ENCODE results near the gene TMOD2.
"Not testable (repeated sequence)": the region's sequence is repeated elsewhere in the genome, so short reads cannot be mapped to it uniquely, and the experiment has no call there.

The TMOD2 gene

DNA sequence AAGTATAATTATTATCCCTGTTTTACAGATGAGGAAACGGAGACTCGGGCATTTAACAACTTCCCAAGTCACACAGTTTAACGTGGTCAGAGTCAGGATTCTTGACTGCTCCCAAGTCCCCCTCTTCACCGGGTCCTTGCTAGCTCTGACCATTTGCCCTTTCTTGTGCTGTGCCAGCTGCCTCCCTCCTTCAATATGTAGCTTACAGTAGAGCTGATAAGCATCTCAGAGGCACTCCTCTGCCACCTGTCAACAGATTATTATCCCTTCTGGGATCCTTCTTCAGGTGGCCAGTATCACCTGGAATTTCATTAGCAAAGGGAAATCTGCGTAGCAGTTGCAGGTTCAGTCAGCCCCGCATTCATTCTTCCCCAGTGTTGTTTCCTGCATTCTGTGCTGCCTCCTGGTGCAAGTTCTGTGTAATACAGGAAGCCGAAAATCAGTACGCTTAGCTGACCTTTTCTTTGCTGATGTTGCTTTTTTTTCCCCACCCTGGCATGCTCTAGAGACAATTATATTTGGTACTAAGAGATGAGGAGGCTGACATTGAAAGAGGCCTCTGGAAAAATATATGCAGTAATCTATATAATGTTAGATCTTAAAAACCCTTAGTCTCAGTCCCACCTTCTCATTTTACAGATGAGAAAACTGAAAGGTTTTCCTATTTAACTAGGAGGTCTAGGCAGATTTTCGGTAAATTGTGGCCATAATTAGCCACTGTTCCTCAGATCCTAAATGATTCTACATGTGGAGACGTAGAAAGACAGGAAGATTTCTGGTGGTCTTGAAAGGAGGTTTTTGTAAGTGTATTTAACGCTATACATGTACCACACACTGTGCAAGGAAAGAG lies 24.8 kb downstream of the TMOD2 start:
- peak in 1 of 2 experiments; percentile 14 for DNase-seq

DNA sequence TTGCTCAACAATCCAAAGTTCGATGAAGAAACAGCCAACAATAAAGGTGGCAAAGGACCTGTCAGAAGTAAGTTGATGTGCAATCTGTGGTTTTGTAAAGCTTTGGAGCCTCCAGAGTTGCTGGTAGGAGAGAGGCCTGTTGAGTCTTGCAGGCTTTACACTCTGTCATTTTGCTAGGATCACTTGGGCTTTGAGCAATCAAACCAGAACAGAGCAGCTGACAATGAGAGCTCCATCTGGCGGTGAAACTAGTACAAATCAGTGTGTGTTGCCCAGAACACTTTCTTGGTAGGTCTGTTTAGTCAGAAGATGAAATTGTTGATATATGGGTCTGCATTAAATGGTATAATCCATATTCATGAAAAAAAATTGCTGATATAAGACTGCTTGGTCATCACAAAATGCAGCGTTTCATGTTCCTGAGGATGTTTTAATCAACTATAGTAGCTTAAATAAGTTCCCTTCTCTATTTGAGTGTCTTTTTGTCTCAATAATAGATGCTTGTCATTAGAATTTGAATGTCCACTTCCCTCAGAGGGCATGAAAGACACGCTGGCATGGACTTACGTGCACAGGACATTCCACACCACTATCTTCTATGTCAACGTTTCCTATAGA lies 25.7 kb downstream of the TMOD2 start:
- DNase-seq: peak in 1 of 2 experiments; percentile 71

GRCh38 chr15:51780636-51781035 lies 29.2 kb downstream of the TMOD2 start:
- DNase-seq: no peak

DNA sequence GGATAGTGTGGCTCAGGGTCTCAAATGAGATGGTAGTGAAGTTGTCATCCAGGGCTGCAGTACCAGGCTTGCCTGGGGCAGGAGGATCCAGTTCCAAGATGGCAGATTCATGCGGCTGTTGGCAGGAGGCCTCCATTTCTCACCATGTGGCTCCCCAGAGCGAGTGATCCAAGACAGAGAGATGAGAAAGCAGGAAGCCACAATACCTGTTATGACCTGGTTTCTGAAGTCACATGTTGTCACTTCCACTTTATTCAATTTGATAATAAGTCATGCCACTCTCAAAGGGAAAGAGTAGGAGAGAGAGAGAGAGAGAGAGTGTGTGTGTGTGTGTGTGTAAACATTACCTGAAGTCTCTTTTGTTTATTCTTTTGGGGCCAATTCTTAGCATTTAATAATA lies 30.1 kb downstream of the TMOD2 start:
- no peak for DNase-seq

GRCh38 chr15:51782357-51782896 lies 31.0 kb downstream of the TMOD2 start:
- no peak for DNase-seq

- no peak for DNase-seq
Measured at GRCh38 chr15:51783967-51784366, 32.6 kb downstream of the TMOD2 start.

GRCh38 chr15:51787130-51787529 lies 35.7 kb downstream of the TMOD2 start:
- DNase-seq: not testable (repeated sequence)

DNA sequence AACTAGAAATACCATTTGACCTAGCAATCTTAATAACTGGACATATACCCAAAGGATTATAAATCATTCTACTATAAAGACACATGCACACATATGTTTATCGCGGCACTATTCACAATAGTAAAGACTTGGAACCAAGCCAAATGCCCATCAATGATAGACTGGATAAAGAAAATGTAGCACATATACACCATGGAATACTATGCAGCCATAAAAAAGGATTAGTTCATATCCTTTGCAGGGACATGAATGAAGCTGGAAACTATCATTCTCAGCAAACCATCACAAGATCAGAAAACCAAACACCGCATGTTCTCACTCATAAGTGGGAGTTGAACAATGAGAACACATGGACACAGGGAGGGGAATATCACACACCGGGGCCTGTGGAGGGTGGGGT lies 41.1 kb downstream of the TMOD2 start:
- not testable (repeated sequence) for DNase-seq

- DNase-seq: no peak
Measured at GRCh38 chr15:51793521-51794305, 42.3 kb downstream of the TMOD2 start.

- DNase-seq: no peak
Measured at GRCh38 chr15:51796847-51797401, 45.5 kb downstream of the TMOD2 start.

- no peak for DNase-seq
Measured at GRCh38 chr15:51798281-51798680, 46.9 kb downstream of the TMOD2 start.

DNA sequence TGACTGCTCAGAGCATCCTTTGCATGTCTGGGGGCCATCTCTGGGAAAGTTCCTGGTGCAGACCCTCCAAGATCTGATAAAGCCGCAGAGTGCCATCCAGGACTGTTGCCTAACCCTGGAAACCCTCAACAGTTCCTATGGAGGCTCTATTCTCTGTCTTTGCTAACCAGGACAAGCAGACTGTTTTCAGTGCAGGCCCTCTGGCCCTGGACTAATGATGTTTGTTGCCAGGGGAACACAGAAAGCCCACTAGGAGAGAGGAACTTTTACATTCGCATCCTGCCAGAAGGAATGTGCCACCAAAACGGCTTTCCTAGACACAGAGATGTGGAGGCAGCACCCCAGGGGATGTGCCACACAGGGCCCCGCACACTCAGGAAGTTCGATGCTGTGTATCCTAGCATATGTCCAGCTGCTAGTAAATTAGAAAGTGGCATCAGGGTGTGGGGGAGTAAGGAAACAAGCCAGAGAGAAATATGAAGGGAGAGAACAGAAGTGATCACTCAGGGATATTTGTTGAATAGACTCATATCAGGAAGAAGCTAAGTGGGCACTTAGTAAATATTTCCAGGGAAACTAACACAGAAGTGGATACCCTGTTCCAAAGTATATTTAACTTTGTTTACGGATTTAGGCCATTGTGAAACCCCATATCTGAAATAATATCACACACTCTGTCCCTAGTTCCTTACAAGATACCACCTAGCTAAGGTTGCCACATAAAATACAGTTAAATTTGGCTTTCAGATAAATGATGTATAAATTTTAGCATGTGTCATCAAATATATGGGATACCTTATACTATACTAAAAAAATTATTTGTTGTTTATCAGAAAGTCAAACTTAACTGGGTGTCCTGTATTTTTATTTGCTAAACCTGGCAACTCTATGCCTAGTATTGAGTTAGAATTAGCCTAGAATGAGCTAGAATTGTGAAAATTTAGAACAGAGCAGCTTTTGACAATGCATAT lies 48.2 kb downstream of the TMOD2 start:
- DNase-seq: no peak

DNA sequence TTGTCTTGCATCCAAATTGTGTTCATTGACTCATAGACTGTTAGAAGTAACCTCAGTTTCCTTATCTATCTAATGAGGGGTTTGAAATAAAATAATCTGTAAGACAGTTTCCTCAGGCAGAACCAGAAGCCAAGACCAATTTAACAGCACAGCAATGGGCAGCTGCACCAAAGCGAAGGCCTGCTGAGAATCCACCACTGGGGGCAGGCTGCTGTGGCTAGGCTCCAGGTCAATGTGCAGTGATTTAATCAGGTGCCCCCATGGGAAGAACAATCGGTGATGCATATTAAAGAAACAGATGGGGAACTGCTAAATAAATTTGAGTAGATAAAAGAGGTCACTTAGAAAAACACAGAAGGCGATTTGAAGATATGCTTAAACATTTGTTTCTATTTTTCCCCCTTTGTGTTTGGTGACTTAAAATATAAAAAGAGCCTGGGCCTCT lies 50.0 kb downstream of the TMOD2 start:
- DNase-seq: peak in 1 of 2 experiments; percentile 4

DNA sequence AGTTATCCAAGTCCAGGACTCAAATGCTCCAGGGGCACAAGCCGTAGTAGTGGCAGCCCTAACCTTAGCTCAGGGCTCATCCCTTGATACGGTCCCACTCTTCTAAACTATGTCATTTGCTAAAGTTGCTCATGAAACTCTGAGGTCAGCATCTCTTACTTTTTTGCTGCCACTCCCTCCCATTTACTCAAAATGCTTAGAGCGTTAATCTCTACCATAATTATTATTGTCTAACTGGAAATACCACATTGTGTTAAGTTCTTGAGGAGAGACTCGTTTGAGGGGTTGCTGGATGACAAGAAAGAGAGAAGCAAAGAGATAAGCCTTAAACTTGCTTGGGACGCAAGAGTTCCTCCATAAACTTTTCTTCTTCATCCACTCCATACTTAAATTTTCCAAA lies 51.2 kb downstream of the TMOD2 start:
- no peak for DNase-seq

- no peak for DNase-seq
Measured at GRCh38 chr15:51803965-51804364, 52.6 kb downstream of the TMOD2 start.

GRCh38 chr15:51806123-51806522 lies 54.7 kb downstream of the TMOD2 start:
- DNase-seq: no peak

DNA sequence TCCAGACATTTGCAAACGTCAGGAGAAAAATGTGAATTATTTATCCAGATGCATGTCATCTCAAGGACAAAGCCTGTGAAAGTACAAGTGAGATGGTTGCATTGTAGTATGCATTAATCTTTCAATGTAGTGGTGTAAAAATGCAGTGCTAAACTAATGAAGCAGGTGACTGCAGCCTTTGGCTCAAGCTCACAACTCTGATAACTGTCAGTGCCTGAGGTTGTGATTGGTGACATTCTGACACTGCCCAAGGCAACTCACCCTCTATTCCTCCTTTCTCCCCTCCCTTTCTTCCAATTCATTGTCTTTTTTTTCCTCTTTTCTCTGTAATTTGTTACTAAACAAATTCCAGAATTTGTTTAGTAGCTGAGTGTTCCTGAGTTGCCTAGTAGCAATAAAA lies 58.1 kb downstream of the TMOD2 start:
- DNase-seq: no peak

DNA sequence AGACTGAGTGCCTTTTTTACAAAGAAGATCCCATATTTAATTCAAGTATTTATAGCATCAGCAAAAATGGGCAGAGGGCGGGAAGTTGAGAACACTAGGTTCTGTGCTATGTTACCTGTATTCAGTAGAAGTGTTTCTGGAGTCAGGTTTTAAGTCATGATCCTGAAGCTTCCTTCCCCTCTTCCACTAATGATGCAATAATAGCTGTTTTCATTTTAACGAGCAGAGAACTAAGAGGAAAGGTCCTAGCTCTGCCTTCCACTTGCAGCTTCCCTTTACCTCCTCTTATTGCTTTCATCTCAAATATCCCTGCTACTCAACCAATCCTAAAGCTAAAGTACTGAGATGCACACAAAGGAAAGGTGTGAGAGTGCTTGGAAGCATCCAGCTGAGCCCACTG lies 61.2 kb downstream of the TMOD2 start:
- DNase-seq: no peak

DNA sequence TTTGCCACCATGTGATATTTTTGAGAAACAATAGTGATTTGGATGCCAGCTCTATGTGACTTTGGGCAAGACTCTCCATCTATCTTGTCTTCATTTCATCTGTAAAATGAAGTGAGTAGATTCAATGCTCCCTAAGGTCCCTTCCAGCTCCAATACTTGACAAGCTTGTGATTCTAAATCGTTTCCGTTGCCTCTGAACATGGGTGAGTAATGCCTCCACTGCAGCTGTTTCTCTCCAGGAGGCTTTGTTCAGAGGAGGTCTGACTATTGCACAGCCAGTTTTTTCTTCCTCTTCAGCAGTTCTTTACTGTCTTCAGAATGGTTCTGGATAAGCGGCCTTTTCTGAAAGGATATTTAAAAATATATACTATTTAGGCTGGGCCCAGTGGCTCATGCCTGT lies 63.2 kb downstream of the TMOD2 start:
- DNase-seq: no peak

DNA sequence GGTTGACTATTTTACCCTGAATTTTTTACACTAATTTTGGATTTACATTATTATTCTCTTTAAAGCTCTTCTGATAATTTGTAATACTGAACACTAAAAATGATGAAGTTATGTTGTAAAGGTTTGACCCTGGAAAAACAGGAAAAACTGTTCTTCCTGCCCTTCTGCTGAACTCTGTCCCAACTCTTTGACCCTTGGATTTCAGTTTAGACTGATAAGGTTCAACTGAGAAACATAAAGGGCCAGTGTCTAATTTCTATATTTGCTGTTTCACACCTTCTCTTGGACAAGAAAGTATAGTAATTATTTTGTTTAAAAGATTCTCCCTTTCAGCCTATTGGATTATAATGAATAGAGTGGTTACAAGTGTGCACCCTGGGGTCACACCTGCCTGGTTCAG lies 65.2 kb downstream of the TMOD2 start:
- DNase-seq: no peak

- no peak for DNase-seq
Measured at GRCh38 chr15:51818150-51818549, 66.8 kb downstream of the TMOD2 start.

GRCh38 chr15:51825698-51826097 lies 74.3 kb downstream of the TMOD2 start:
- DNase-seq: no peak

All from SW 1271 (cell line).